Endothelial cell (in vitro differentiated cells): ENCODE data around the gene NAALADL2. TPM values are rescaled to one million over a fixed set of nuclear protein-coding genes. Genes with fewer than 3 reads are reported as not detected.

Experiments
- DNase-seq: peaks from one replicate; pipeline ENCODE4 v3.0.0; 2021; ENCODE audit warnings: low spot score
- H3K27ac Mint-ChIP-seq: one replicate; pipeline ENCODE4 v1.8.0; 2021; ENCODE audit warnings: mixed read lengths, inconsistent platforms; ENCODE audit not compliant: unreplicated experiment
- H3K27me3 Mint-ChIP-seq: one replicate; pipeline ENCODE4 v1.8.0; 2021; ENCODE audit warnings: mild to moderate bottlenecking, moderate library complexity, mixed read lengths, inconsistent platforms; ENCODE audit not compliant: unreplicated experiment
- H3K36me3 Mint-ChIP-seq: one replicate; pipeline ENCODE4 v1.8.0; 2021; ENCODE audit warnings: mild to moderate bottlenecking, low read depth, mixed read lengths, inconsistent platforms; ENCODE audit not compliant: unreplicated experiment
- H3K4me1 Mint-ChIP-seq: one replicate; pipeline ENCODE4 v1.8.0; 2021; ENCODE audit warnings: mild to moderate bottlenecking, mixed read lengths, inconsistent platforms; ENCODE audit not compliant: unreplicated experiment
- H3K4me3 Mint-ChIP-seq: one replicate; pipeline ENCODE4 v1.8.0; 2021; ENCODE audit warnings: mild to moderate bottlenecking, mixed read lengths, inconsistent platforms; ENCODE audit not compliant: unreplicated experiment
- H3K9me3 Mint-ChIP-seq: one replicate; pipeline ENCODE4 v1.8.0; 2021; ENCODE audit warnings: mixed read lengths, inconsistent platforms; ENCODE audit not compliant: unreplicated experiment
- CTCF ChIP-seq: fragments of 200-600 bp; sonication (generic); IDR thresholded peaks from one replicate; pipeline ENCODE4 v1.5.0; 2021; ENCODE audit warnings: antibody characterized with exemption; ENCODE audit not compliant: unreplicated experiment
- total RNA-seq: library from RNA; stranded (reverse); fragmentation: NEBNext Ultra II Directional; extraction: Animal tissue kit (Norgen Biotek cat#: 25700); gene quantifications from one replicate; pipeline ENCODE4 v1.2.1, GENCODE V29; 2021; ENCODE audit not compliant: unreplicated experiment

The NAALADL2 gene
- total RNA-seq, 1 donor from 2014 or later, result 3.5 TPM

- Mint-ChIP-seq H3K27me3 (no peaks in the 10 kb centered on the region), H3K9me3 (no peaks in the 10 kb centered on the region), H3K4me1 (no peaks in the 10 kb centered on the region), H3K27ac (no peak overlapping the region), H3K36me3 (no peaks in the 10 kb centered on the region), H3K4me3 (no peak overlapping the region)
- no peak for DNase-seq
- TF ChIP-seq CTCF, result no peak
These were observed 92.4 kb downstream of the NAALADL2 start for GRCh38 chr3:174951498-174952005.

DNA sequence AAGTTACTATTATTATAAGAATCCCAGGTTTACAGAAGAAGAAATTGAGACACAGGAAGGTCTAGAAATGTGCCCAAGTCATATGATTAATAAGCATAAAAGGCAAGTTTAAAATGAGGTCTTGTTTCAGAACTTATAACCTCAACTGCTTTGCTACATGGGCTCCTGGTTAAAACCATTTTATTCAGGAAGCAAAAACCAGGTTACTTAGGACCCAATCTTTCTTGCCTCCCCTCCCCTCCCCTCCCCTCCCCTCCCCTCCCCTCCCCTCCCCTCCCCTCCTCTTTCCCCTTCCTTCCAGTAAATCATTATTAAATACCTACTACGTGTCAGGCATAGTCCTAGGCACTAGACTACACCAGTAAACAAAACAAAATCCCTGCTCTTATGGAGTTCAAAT is 93.9 kb downstream of the NAALADL2 start:
- peaks cover 5% of the 10 kb centered on the region for H3K4me1 Mint-ChIP-seq
- no peak overlapping the region for H3K4me3 Mint-ChIP-seq
- no peaks in the 10 kb centered on the region for H3K27me3 Mint-ChIP-seq
- TF ChIP-seq CTCF, result no peak
- no peak for DNase-seq
- no peaks in the 10 kb centered on the region for H3K9me3 Mint-ChIP-seq
- H3K36me3 Mint-ChIP-seq, result no peaks in the 10 kb centered on the region
- H3K27ac Mint-ChIP-seq, result no peak overlapping the region

GRCh38 chr3:174955513-174956016 is 96.4 kb downstream of the NAALADL2 start:
- H3K36me3 Mint-ChIP-seq, result no peaks in the 10 kb centered on the region
- peaks cover 5% of the 10 kb centered on the region for H3K4me1 Mint-ChIP-seq
- H3K4me3 Mint-ChIP-seq, result no peak overlapping the region
- no peak overlapping the region for H3K27ac Mint-ChIP-seq
- TF ChIP-seq CTCF, result no peak
- no peak for DNase-seq
- no peaks in the 10 kb centered on the region for H3K9me3 Mint-ChIP-seq
- H3K27me3 Mint-ChIP-seq, result no peaks in the 10 kb centered on the region

GRCh38 chr3:174957081-174957480 is 97.9 kb downstream of the NAALADL2 start:
- Mint-ChIP-seq H3K9me3 (no peaks in the 10 kb centered on the region), H3K36me3 (no peaks in the 10 kb centered on the region), H3K27me3 (no peaks in the 10 kb centered on the region), H3K4me1 (peaks cover 5% of the 10 kb centered on the region), H3K4me3 (no peak overlapping the region), H3K27ac (no peak overlapping the region)
- TF ChIP-seq CTCF, result no peak
- DNase-seq, result no peak

DNA sequence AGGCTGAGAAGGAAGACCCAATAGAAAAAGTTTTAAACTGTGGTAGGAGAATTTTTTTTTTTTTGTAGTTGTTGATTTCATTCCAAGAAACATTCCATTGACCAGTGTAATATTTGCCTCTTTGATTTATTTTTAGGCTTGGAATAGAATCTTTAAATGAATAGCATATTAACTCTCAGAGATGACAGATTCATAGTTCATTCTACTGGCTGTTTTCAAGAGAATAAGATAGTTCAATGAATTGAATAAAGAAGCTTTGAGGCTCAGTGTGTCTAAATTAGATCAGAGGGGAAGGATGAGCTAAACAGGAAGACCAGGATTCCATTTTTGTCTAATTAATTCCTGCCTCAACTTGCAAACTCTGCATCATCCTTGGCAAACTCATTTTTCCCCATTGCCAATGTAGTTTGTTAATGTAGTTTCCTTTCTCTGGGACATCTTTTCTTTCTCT is 98.4 kb downstream of the NAALADL2 start:
- no peak overlapping the region for H3K4me3 Mint-ChIP-seq
- peaks cover 5% of the 10 kb centered on the region for H3K4me1 Mint-ChIP-seq
- DNase-seq, result no peak
- H3K27ac Mint-ChIP-seq, result no peak overlapping the region
- H3K27me3 Mint-ChIP-seq, result no peaks in the 10 kb centered on the region
- TF ChIP-seq CTCF, result no peak
- H3K36me3 Mint-ChIP-seq, result no peaks in the 10 kb centered on the region
- no peaks in the 10 kb centered on the region for H3K9me3 Mint-ChIP-seq
